ENCODE data around the gene TNIP1.
A peak's percentile ranks its signal among the peaks of the same experiment; 100 is the strongest.

TNIP1 gene

DNA sequence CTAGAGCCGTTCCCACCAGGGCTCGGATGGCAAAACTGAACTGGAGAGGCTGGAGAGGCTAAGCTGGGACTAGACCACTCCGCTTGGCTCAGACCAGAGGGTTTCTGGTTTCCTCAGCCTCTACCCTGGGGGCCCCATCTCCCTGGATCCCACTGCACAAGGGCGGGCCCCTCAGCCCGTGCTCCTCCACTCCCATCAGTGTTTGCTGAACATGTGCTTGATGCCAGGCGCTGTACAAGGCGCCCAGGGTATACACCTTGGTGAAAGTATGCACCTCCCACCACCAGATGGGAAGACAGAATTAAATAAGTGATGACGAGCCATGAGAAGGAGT lies 42.5 kb downstream of the TNIP1 start:
- DNase-seq, result no peak

GRCh38 chr5:151037561-151038411 lies 43.0 kb downstream of the TNIP1 start:
- DNase-seq, result no peak

DNA sequence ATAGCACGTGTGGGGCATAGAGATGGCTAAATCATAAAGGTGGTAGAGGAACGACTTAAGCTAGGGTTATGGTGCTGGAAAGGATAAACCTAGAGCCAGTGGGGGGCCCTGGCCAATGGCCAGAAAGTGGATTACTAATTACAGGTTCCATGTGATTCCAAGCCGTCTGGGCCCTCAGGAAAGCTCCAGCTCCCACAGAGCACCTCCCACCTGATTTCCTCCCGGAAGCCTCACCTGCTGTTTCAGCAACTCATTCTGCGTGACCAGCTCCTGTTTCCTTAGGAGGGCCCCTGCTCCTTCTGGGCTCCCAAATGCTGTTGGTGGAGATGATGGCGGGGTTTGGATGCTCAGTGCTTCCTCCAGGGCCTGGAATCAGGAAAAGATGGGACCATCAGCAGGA lies 44.3 kb downstream of the TNIP1 start:
- DNase-seq, result no peak

DNA sequence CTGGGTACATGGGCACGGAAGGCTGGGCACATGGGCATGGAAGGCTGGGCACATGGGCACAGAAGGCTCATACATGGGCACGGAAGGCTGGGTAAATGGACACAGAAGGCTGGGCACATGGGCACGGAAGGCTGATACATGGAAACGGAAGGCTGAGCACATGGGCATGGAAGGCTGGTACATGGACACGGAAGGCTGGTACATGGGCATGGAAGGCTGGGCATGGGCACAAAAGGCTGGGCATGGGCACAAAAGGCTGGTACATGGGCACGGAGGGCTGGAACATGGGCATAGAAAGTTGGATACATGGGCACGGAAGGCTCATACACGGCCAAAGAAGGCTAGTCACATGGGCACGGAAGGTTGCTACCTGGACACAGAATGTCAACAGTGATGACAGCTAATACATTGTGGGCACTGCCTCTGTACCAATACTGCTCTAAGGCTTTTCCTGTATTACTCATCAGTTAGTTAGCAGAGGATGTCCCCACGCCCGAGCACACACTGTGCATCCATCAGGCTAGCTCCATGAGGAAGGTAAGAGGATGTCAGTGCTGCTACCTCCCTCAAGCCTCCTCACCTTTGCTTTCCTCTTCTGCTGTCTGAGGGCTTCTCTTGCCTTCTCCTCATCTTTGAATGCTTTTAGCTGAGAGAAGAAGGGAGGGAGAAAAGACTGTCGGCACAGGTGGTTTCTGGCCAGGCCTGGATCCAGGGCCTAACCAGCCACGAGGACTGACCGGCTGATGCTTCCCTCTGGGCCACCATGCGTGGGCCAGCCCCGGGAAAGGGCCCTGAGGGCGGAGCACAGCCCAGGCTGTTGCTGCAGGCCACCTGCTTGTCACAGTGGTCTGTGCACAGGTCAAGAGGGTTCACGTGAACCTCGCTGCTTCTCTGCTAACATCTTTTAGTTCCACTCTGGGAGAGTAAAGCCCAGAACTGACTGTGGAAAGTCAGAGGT lies 46.1 kb downstream of the TNIP1 start:
- DNase-seq, result no peak

GRCh38 chr5:151033217-151033934 lies 47.5 kb downstream of the TNIP1 start:
- no peak for DNase-seq

DNA sequence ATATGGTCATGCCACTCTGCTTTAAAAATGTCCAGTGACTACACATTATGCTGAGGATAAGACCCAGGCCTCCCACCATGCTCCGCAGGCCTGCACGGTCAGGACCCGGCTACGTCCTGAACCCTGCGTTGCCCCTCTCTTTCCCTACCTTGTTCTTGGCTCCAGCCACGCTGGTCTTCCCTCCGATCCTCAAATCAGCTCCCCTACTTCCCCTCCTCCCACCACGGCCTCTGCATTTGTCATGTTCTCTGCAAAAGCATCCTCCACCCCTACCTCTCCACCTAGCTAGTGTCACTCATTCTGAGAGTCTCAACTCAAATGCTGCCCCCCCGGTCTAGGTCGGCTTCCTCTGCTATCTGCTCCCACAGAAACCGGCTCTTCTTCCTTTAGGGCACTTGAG lies 49.3 kb downstream of the TNIP1 start:
- DNase-seq, result no peak

DNA sequence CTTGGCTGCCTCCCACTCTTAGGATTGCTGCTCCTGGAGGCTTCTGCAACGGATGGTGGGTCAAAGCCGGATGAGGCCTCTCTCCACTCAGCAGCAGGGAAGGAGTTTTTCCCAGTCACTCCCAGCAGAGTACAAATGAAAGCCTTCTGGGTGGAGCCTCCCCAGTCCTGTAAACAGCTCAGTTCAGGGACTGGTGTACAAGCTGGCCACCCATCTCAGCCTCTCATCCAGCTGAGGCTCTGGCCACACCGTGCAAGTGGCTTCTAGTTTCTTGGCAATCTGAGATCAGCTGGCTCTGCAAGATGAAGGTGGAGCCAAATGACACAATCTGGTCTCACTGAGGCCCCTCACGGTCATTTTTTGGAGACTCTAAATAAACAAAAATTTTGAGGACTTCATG lies 50.5 kb downstream of the TNIP1 start:
- no peak for DNase-seq

DNA sequence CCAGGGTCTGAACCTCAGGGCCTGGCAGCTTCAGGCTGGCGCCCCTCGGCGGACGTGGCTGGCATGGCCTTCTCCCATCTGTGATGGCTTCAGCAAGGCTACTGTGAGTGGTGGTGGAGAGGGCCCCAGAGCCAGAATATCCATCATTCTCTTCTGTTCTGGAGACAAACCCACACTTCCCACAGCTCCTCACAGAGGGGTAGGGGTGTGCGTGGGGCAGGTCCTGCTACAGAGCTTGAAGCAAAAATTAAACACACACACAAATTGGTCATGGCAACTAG lies 50.8 kb downstream of the TNIP1 start:
- DNase-seq, result no peak

DNA sequence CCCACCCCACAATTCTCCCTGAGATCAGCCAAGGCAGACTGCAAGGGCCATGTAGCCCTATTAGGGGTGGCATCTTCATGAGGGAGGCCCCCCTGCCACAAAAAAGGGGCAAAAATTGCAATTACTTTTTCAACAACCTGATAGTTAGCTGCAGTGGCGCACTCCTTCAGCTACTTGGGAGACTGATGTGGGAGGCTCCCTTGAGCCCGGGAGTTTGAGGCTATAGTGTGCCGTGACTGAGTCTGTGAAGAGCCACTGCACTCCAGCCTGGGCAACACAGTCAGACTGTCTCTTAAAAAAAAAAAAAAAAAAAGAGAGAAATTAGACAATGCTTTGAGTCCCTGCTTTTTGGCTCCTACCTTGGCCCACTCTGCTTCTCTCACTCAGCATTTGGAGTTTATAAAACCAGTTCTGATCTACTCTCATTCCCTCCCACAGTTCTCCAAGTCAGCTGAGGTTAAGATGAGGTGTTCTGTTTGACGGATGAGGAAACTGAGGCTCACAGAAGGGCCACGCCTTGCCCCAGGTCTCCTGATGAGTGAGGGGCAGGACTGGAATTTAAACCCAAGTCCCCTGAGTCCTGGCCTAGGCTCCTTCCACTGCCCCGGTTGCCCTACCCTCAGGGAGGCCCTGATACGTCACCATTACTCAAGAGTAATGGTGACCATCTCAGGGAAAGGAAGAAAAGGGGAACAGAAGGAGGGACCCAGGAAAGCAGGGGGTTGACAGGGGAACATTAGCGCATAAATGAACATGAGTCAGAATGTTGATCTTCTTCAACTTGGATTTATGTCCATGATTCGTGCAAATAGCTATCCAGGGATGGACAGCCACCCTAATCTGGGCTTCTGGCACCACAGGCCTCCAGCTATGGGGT lies 51.4 kb downstream of the TNIP1 start:
- DNase-seq, result no peak

GRCh38 chr5:151028717-151029116 lies 52.1 kb downstream of the TNIP1 start:
- no peak for DNase-seq

- no peak for DNase-seq
Measured at GRCh38 chr5:151027961-151028479, 52.8 kb downstream of the TNIP1 start.

DNA sequence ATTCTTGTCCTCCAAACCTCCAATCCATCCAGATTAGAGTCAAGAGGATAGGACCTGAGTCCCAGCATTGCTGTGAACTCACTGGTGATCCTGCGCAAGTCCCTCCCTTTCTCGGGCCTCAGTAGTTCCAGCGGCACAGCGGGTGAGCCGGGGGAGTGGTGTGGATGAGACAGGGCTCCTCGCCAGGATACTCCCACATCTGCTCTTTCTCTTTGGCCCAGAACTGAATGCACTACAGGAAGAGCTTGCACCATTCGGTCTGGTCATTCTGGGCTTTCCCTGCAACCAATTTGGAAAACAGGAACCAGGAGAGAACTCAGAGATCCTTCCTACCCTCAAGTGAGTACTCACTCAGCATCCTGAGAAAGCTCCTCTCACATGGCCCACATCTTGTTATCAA lies 54.2 kb downstream of the TNIP1 start:
- DNase-seq, result no peak

- no peak for DNase-seq
Measured at GRCh38 chr5:151026088-151026487, 54.7 kb downstream of the TNIP1 start.

DNA sequence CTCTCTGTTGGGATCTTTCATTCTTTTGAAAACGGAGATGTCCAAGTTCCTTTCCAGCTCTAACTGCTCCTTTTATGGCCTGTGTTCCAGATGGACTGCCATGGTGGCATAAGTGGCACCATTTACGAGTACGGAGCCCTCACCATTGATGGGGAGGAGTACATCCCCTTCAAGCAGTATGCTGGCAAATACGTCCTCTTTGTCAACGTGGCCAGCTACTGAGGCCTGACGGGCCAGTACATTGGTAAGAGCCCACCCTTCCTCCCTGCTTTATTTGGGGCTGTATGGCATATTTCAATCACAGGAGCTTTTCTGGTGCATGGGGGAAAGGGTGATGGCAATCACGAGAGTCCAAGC lies 55.6 kb downstream of the TNIP1 start:
- no peak for DNase-seq

DNA sequence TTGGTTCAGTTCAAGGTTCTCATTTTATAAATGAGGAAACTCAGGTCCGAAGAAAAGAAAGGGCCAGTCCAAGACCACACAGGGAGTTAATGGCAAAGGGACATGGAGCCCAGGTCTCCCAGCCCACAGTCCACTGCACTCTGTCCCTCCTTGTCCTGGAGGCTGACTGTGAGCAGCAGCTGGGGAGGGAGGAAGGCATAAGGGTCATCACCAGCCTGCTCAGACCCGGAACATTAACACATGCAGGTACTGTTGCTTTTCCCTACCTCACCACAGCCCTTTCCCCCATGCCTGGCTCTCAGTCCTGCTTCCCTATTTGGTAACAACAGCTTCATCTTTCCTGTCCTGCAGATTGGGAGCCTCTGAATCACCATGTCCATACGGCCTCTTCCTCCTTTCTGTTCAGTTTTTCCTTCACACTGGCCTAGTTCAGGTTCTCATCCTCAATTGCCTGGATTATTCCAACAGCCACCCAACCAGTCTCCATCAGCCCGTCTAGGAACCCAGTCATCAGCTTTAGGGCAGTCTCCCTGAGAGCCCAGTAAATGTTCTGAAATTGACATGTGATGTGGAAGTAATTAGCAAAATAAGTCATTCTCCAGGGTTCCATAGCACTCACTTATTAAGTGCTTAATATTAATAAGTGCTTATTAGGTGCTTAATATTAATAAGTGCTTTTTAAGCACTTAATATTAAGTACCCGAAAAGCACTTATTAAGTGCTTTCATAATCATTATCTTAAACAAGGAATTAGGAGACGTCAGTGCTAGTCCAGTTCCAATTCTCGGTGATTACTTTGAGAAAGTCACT lies 56.2 kb downstream of the TNIP1 start:
- DNase-seq, result no peak

- DNase-seq, result no peak
Measured at GRCh38 chr5:151023651-151024050, 57.2 kb downstream of the TNIP1 start.

GRCh38 chr5:151023047-151023615 lies 57.7 kb downstream of the TNIP1 start:
- no peak for DNase-seq

DNA sequence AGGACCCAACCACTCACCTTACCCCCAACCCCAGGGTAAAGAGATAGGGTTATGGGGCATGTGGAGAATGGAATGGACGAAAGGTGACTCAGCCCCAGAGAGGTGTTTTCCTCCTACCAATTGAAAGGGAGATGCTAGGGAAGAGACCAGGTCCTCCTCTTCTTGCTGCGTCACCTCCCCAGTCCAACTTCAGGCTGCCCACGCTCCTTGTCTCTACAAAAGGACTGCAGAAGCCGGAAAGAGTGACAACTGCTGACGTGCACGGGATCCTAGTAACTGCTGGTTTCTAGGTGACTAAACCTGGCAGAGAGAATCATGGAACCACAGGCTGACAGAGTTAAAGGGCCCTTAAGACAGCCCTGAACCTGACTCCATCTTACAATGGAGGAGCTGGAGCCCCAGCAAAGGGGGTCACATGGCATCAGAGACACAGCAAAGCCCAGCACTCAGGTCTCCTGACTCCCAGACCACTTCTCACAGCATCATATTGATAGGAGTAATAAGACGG lies 58.3 kb downstream of the TNIP1 start:
- DNase-seq, result no peak

GRCh38 chr5:151021746-151022145 lies 59.1 kb downstream of the TNIP1 start:
- no peak for DNase-seq

DNA sequence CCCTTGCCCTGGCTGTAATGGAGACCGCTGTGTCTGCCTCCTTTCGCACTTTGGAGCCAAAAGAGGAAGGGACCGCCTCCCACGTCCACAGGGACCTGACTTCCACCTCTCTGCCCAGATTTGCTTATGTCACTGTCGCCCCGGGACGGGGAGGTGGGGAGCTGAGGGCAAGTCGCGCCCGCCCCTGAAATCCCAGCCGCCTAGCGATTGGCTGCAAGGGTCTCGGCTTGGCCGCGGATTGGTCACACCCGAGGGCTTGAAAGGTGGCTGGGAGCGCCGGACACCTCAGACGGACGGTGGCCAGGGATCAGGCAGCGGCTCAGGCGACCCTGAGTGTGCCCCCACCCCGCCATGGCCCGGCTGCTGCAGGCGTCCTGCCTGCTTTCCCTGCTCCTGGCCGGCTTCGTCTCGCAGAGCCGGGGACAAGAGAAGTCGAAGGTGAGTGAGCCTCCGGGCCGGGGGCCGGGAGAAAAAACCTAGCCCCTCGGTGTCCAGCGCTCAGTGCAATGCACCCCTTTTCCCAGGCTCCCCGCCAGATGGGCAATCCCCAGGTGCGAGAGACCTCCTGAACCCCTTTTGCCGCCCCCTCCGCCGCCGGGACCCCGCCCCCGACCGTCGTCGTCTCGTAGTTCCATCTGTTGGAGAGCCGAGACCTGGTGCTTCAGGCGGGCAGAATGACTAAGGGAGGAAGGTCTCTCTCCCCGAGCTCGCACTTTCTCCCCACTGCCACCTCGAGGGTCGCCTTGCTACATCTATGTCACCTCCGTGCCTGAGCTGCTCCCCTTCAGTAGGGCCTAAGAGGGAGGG lies 60.3 kb downstream of the TNIP1 start, which contains the start of gene GPX3:
Gene GPX3, plus strand, starts transcription at position 288 of the 807 bp plus-strand sequence. Its CDS starts 64 bp downstream, at position 352.
- peak; percentile 55 for DNase-seq

Data from NCI-H510A (cell line).